GM10248 (cell line): ENCODE measurements around the gene NPB.

Experiments
- CTCF ChIA-PET: fragments of 300-600 bp; sonication (Branson Sonifier 250); formaldehyde crosslinking; extraction: SDS; loops from one replicate; lab custom pipeline; 2021; ENCODE audit warnings: antibody characterized with exemption; lab: Yijun Ruan, JAX
- POLR2A ChIA-PET: fragments of 350-650 bp; sonication (Branson Sonifier 250); formaldehyde crosslinking; extraction: SDS; loops from one replicate; lab custom pipeline; 2020; ENCODE audit warnings: antibody characterized with exemption; lab: Yijun Ruan, JAX
- DNase-seq: peaks from one replicate; pipeline ENCODE4 v3.0.0; 2012; ENCODE audit errors: extremely low spot score
- TF ChIP-seq, protein P1 (sequence below): IDR thresholded peaks from 2 replicates; pipeline ENCODE4 v1.5.1; 2012; ENCODE audit warnings: mild to moderate bottlenecking, low read depth; ENCODE audit errors: extremely low read depth, missing control alignments, control extremely low read depth

Gene NPB

DNA sequence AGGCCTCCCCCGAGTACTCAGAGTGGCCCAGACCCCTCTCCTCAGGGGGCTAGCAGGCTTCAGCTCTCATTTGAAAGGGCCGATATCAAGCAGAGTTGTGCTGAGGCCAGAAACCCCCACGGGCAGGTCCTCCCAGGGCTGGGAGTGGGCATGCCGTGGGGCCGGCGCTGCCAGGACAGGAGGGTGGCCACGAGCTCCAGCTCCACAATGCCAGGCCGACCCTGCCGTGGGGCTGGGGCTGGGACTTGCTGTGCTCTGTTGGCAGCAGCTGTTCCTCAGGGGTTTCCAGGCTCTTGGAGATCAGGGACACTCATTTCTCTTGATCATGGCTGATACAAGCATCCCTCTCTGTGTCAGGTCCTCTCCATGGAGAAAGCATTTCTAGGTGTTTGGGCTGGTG is 3.2 kb upstream of the NPB start:
- DNase-seq: no peak
- TF ChIP-seq, protein P1, sequence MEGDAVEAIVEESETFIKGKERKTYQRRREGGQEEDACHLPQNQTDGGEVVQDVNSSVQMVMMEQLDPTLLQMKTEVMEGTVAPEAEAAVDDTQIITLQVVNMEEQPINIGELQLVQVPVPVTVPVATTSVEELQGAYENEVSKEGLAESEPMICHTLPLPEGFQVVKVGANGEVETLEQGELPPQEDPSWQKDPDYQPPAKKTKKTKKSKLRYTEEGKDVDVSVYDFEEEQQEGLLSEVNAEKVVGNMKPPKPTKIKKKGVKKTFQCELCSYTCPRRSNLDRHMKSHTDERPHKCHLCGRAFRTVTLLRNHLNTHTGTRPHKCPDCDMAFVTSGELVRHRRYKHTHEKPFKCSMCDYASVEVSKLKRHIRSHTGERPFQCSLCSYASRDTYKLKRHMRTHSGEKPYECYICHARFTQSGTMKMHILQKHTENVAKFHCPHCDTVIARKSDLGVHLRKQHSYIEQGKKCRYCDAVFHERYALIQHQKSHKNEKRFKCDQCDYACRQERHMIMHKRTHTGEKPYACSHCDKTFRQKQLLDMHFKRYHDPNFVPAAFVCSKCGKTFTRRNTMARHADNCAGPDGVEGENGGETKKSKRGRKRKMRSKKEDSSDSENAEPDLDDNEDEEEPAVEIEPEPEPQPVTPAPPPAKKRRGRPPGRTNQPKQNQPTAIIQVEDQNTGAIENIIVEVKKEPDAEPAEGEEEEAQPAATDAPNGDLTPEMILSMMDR: no peak
- POLR2A ChIA-PET: interaction anchor here (0.6 kb wide), 1 partner anchor 228 kb away, joined by 4 read pairs; no protein-coding TSS in a partner anchor
- CTCF ChIA-PET: no interaction called here

GRCh38 chr17:81899514-81900166 is 2.4 kb upstream of the NPB start:
- ChIA-PET POLR2A (no interaction called here), CTCF (no interaction called here)
- DNase-seq: no peak
- TF ChIP-seq, protein P1: no peak

- POLR2A ChIA-PET: no interaction called here
- TF ChIP-seq, protein P1: no peak
- CTCF ChIA-PET: no interaction called here
- DNase-seq: no peak
These were observed 1.7 kb upstream of the NPB start for GRCh38 chr17:81900181-81900820.

DNA sequence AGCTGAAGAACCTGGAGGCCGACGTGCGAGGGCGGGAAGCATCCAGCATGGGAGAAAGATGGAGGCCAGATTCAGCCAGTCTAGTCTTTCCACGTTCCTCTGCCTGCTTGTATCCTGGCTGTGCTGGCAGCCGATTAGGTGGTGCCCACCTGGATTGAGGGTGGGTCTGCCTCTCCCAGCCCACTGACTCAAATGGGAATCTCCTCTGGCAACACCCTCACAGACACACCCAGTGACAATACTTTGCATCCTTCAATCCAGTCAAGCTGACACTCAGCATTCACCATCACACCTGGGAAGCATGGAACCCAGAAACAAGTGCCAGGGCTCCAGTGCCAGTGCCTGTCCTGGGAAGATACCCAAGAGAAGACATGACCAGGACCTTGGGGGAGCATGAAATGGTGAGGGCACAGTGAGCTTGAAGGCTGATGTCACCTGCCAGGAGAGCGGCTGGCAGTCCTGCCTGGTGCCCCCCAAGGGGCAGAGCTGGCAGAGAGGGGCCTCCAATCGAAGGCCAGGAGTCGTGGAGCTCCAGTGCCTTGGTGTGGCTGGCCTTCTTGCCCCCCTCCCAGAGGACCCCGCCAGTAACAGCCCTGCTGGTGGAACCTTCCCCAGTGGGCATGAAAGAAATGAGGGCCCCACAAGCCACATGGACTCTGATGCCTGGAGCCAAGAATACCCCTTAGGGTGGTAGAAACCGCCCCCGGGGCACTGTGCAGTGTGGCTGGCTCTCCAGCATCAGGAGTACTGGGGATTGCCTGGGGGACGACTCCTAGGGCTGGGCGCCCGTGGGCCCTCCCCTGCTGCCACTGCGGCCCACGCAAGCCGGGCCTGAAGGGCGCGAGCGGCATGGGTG is 643 bp upstream of the NPB start:
- TF ChIP-seq, protein P1: no peak
- no peak for DNase-seq
- CTCF ChIA-PET: interaction anchor here (1.5 kb wide), 2 partner anchors 32 to 58 kb away, joined by 3 to 4 read pairs; no protein-coding TSS in a partner anchor
- POLR2A ChIA-PET: no interaction called here

DNA sequence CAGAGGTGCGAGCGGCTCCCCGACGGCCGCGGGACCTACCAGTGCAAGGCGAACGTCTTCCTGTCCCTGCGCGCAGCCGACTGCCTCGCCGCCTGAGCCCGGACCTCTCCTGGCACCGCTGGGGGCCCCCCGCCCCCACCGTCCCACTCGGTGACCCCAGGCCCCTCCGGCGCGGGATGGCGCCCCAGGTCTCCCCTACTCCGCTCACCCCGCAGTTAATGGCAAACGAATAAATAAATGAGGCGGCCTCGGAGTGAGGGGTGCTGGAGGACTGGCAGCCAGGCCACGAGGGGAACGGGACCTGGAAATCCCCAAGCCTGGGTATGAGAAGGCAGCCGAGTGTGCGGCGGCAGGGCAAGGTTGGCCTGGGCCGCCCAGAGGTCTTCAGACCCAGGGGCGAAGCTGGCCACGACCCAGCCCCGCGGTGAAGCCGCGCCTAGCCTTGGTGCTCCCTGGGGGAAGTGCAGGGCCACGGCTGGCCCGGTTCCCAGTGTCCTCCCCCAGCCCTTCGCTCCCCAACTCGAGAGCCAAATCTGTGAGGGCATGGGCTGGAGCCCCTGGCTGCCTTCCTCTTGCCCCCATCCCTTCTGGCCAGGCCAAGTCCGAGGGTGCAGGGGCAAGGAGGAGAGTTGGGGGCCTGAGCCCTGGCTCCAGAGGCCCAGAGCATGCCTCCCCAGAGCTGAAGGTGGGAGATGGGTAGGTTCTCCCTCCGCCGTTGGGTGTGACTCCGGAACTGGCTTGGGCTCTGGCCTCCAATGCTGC is 796 bp downstream of the NPB start:
- CTCF ChIA-PET: interaction anchor here (1.5 kb wide), 2 partner anchors 34 to 57 kb away, joined by 3 to 4 read pairs; no protein-coding TSS in a partner anchor
- no peak for DNase-seq
- TF ChIP-seq, protein P1: no peak
- POLR2A ChIA-PET: interaction anchor here (0.7 kb wide), 1 partner anchor 24 kb away, joined by 3 read pairs; no protein-coding TSS in a partner anchor
